HepG2 (cell line): ENCODE measurements around the gene CEP164. TPM values are rescaled to one million over a fixed set of nuclear protein-coding genes. Genes with fewer than 3 reads are reported as not detected.

Experiments
- ATRX ChIP-seq: sonication (generic); formaldehyde crosslinking; IDR thresholded peaks from 2 replicates; pipeline ENCODE4 v1.4.0; 2020; ENCODE audit warnings: missing genetic modification reagents, borderline replicate concordance
- EZH2 ChIP-seq: conservative IDR thresholded peaks from 2 replicates; pipeline ENCODE4 v1.6.1; 2012; ENCODE audit warnings: mild to moderate bottlenecking, low read depth, low read length, moderate library complexity
- HNRNPH1 ChIP-seq: fragments of 200-400 bp; formaldehyde crosslinking; optimal IDR thresholded peaks from 2 replicates; pipeline ENCODE3; 2017; ENCODE audit warnings: mild to moderate bottlenecking, low read depth, low read length
- KAT2B ChIP-seq: fragments of 150-350 bp; IDR thresholded peaks from 2 replicates; pipeline ENCODE4 v1.6.1; 2014; ENCODE audit warnings: low read depth, low read length, borderline replicate concordance
- MXI1 ChIP-seq: IDR thresholded peaks from 3 replicates; pipeline ENCODE4 v1.6.1; 2012; ENCODE audit warnings: low read depth, low read length, inconsistent platforms, borderline replicate concordance
- NBN ChIP-seq: fragments of 450-650 bp; conservative IDR thresholded peaks from 2 replicates; pipeline ENCODE4 v1.6.1; 2017
- SRSF4 ChIP-seq: fragments of 200-400 bp; formaldehyde crosslinking; IDR thresholded peaks from one replicate; pipeline ENCODE4 v1.6.1; 2018; ENCODE audit warnings: mild to moderate bottlenecking, low read depth, low read length, moderate library complexity; ENCODE audit not compliant: poor library complexity, severe bottlenecking
- WIZ ChIP-seq: sonication (generic); formaldehyde crosslinking; IDR thresholded peaks from 2 replicates; pipeline ENCODE4 v1.5.1; 2020; ENCODE audit warnings: mild to moderate bottlenecking, missing genetic modification reagents
- XBP1 ChIP-seq: sonication (generic); formaldehyde crosslinking; IDR thresholded peaks from 2 replicates; pipeline ENCODE4 v1.5.0; 2020; ENCODE audit warnings: missing genetic modification reagents
- ZFP36L2 ChIP-seq: sonication (generic); formaldehyde crosslinking; IDR thresholded peaks from 2 replicates; pipeline ENCODE4 v1.4.0; 2020; ENCODE audit warnings: missing genetic modification reagents
- ZNF367 ChIP-seq: sonication (generic); formaldehyde crosslinking; IDR thresholded peaks from 2 replicates; pipeline ENCODE4 v1.4.0; 2020; ENCODE audit warnings: missing genetic modification reagents, borderline replicate concordance
- ZNF879 ChIP-seq: sonication (generic); formaldehyde crosslinking; IDR thresholded peaks from 2 replicates; pipeline ENCODE4 v1.8.1; 2023; ENCODE audit warnings: missing genetic modification reagents
- polyA plus RNA-seq, 8 experiments: library from polyadenylated mRNA; depleted of rRNA in 3 of 8; stranded (reverse) in 7 of 8; unstranded in 1 of 8; fragments of >200 nt; fragmentation: Illumina TruSeq in 4 of 8; extraction: Trizol in 4 of 8; gene quantifications; 2 replicates each; pipeline versions ENCODE4 v1.2.1 to v1.2.3, GENCODE V29; 2011 to 2016; ENCODE audit warnings: low read depth in 4 of 8, missing spikeins in 1 of 8, mixed read lengths in 1 of 8; ENCODE audit not compliant: insufficient read depth in 1 of 8
- total RNA-seq, 5 experiments: library from RNA; depleted of rRNA; stranded (reverse); fragments of >200 nt; fragmentation: Illumina TruSeq; extraction: Trizol; gene quantifications; 2 replicates each; pipeline ENCODE4 v1.2.3, GENCODE V29; 2016; ENCODE audit warnings: low read depth in 1 of 5
- TF ChIP-seq, protein P1 (sequence below): sonication (generic); formaldehyde crosslinking; IDR thresholded peaks from 2 replicates; pipeline ENCODE4 v1.4.0; 2020; ENCODE audit warnings: mild to moderate bottlenecking, missing genetic modification reagents
- TF ChIP-seq, protein P2 (sequence below): sonication (generic); formaldehyde crosslinking; IDR thresholded peaks from 2 replicates; pipeline ENCODE4 v1.4.0; 2020; ENCODE audit warnings: missing genetic modification reagents, mild to moderate bottlenecking, borderline replicate concordance
- TF ChIP-seq, protein P3 (sequence below): sonication (generic); formaldehyde crosslinking; IDR thresholded peaks from 2 replicates; pipeline ENCODE4 v1.4.0; 2020; ENCODE audit warnings: missing genetic modification reagents
- TF ChIP-seq, protein P4 (sequence below): sonication (generic); formaldehyde crosslinking; IDR thresholded peaks from 2 replicates; pipeline ENCODE4 v1.5.0; 2020; ENCODE audit warnings: mild to moderate bottlenecking, missing genetic modification reagents
- TF ChIP-seq, protein P5 (sequence below): sonication (generic); formaldehyde crosslinking; IDR thresholded peaks from 2 replicates; pipeline ENCODE4 v1.5.1; 2020; ENCODE audit warnings: missing genetic modification reagents, mild to moderate bottlenecking, borderline replicate concordance

The CEP164 gene
- total and polyA plus RNA-seq, 2 of the 13 experiments (the other 11 are each of a cell fraction or from before 2014, with no cell fraction given) = 11.4 to 15.2 TPM

DNA sequence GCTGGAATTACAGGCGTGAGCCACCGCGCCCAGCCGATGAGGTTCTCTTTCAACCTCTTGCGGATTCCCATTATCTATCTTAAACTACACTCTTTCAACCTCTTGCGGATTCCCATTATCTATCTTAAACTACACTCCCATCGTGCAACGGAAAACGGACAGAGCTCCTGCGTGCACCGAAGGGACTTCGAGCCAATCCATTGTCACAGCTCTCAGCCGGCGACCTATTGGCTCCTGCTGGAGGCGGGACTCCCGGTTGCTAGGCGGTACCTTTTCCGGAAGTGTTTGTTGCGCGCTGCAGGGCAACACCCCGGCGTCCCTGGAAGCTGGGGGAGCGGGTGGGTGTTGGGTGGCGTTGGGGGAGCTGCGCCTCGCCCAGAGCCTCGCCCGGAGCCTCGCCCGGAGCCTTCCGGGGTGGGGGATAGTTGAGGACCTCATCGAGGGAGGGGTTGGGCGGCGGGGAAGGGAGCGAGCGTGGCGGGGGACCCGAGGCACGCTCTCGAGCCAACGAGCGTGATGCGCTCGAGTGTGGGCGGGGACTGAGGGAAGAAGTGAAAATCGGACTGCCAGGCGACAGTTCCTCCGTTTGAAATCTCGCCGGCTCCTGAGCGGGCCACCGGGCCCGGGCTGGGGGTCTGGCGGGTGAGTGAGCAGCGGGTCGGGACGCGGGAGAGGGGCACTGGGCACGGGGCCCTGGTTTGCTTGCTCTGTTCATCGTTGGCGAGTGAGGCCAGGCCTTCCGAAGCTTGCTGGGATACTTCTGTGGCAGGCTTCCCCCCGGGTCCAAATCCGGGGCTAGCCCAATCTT lies at the start of gene CEP164 (continued):
- TF ChIP-seq, protein P1, sequence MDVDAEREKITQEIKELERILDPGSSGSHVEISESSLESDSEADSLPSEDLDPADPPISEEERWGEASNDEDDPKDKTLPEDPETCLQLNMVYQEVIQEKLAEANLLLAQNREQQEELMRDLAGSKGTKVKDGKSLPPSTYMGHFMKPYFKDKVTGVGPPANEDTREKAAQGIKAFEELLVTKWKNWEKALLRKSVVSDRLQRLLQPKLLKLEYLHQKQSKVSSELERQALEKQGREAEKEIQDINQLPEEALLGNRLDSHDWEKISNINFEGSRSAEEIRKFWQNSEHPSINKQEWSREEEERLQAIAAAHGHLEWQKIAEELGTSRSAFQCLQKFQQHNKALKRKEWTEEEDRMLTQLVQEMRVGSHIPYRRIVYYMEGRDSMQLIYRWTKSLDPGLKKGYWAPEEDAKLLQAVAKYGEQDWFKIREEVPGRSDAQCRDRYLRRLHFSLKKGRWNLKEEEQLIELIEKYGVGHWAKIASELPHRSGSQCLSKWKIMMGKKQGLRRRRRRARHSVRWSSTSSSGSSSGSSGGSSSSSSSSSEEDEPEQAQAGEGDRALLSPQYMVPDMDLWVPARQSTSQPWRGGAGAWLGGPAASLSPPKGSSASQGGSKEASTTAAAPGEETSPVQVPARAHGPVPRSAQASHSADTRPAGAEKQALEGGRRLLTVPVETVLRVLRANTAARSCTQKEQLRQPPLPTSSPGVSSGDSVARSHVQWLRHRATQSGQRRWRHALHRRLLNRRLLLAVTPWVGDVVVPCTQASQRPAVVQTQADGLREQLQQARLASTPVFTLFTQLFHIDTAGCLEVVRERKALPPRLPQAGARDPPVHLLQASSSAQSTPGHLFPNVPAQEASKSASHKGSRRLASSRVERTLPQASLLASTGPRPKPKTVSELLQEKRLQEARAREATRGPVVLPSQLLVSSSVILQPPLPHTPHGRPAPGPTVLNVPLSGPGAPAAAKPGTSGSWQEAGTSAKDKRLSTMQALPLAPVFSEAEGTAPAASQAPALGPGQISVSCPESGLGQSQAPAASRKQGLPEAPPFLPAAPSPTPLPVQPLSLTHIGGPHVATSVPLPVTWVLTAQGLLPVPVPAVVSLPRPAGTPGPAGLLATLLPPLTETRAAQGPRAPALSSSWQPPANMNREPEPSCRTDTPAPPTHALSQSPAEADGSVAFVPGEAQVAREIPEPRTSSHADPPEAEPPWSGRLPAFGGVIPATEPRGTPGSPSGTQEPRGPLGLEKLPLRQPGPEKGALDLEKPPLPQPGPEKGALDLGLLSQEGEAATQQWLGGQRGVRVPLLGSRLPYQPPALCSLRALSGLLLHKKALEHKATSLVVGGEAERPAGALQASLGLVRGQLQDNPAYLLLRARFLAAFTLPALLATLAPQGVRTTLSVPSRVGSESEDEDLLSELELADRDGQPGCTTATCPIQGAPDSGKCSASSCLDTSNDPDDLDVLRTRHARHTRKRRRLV = 0 out of 2 replicates have a peak, but pooled peaks have one; percentile 55
- TF ChIP-seq MXI1 = peak; percentile 70; the same call in 2 of the 3 replicates
- TF ChIP-seq HNRNPH1 = no peak
- TF ChIP-seq, protein P2, sequence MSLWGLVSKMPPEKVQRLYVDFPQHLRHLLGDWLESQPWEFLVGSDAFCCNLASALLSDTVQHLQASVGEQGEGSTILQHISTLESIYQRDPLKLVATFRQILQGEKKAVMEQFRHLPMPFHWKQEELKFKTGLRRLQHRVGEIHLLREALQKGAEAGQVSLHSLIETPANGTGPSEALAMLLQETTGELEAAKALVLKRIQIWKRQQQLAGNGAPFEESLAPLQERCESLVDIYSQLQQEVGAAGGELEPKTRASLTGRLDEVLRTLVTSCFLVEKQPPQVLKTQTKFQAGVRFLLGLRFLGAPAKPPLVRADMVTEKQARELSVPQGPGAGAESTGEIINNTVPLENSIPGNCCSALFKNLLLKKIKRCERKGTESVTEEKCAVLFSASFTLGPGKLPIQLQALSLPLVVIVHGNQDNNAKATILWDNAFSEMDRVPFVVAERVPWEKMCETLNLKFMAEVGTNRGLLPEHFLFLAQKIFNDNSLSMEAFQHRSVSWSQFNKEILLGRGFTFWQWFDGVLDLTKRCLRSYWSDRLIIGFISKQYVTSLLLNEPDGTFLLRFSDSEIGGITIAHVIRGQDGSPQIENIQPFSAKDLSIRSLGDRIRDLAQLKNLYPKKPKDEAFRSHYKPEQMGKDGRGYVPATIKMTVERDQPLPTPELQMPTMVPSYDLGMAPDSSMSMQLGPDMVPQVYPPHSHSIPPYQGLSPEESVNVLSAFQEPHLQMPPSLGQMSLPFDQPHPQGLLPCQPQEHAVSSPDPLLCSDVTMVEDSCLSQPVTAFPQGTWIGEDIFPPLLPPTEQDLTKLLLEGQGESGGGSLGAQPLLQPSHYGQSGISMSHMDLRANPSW = 0 out of 2 replicates have a peak, but pooled peaks have one; percentile 58
- TF ChIP-seq WIZ = no peak
- TF ChIP-seq, protein P3, sequence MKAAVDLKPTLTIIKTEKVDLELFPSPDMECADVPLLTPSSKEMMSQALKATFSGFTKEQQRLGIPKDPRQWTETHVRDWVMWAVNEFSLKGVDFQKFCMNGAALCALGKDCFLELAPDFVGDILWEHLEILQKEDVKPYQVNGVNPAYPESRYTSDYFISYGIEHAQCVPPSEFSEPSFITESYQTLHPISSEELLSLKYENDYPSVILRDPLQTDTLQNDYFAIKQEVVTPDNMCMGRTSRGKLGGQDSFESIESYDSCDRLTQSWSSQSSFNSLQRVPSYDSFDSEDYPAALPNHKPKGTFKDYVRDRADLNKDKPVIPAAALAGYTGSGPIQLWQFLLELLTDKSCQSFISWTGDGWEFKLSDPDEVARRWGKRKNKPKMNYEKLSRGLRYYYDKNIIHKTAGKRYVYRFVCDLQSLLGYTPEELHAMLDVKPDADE (CRISPR knock-in tag) = no peak
- TF ChIP-seq NBN = no peak
- TF ChIP-seq ZFP36L2 (CRISPR knock-in tag) = no peak
- no peak for TF ChIP-seq ZNF879
- no peak for TF ChIP-seq KAT2B
- TF ChIP-seq, protein P4, sequence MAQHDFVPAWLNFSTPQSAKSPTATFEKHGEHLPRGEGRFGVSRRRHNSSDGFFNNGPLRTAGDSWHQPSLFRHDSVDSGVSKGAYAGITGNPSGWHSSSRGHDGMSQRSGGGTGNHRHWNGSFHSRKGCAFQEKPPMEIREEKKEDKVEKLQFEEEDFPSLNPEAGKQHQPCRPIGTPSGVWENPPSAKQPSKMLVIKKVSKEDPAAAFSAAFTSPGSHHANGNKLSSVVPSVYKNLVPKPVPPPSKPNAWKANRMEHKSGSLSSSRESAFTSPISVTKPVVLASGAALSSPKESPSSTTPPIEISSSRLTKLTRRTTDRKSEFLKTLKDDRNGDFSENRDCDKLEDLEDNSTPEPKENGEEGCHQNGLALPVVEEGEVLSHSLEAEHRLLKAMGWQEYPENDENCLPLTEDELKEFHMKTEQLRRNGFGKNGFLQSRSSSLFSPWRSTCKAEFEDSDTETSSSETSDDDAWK (CRISPR knock-in tag) = no peak
- TF ChIP-seq EZH2 = no peak
- no peak for TF ChIP-seq XBP1 (CRISPR knock-in tag)
- TF ChIP-seq SRSF4 = no peak
- TF ChIP-seq, protein P5, sequence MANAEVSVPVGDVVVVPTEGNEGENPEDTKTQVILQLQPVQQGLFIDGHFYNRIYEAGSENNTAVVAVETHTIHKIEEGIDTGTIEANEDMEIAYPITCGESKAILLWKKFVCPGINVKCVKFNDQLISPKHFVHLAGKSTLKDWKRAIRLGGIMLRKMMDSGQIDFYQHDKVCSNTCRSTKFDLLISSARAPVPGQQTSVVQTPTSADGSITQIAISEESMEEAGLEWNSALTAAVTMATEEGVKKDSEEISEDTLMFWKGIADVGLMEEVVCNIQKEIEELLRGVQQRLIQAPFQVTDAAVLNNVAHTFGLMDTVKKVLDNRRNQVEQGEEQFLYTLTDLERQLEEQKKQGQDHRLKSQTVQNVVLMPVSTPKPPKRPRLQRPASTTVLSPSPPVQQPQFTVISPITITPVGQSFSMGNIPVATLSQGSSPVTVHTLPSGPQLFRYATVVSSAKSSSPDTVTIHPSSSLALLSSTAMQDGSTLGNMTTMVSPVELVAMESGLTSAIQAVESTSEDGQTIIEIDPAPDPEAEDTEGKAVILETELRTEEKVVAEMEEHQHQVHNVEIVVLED (CRISPR knock-in tag) = peak; percentile 83
- no peak for TF ChIP-seq ZNF367 (CRISPR knock-in tag)
- no peak for TF ChIP-seq ATRX (CRISPR knock-in tag)
